CD4-positive, alpha-beta T cell treated with Interleukin-6 at 100 ng/mL for 8 hours (primary cell): ENCODE measurements around the gene FAM114A2.
"Not testable (repeated sequence)": the region's sequence is repeated elsewhere in the genome, so short reads cannot be mapped to it uniquely, and the experiment has no call there.

Experiments
- DNase-seq: peaks from one replicate; pipeline ENCODE4 v3.0.0-alpha.2; 2020; ENCODE audit warnings: mixed read lengths, low spot score

The FAM114A2 gene

DNA sequence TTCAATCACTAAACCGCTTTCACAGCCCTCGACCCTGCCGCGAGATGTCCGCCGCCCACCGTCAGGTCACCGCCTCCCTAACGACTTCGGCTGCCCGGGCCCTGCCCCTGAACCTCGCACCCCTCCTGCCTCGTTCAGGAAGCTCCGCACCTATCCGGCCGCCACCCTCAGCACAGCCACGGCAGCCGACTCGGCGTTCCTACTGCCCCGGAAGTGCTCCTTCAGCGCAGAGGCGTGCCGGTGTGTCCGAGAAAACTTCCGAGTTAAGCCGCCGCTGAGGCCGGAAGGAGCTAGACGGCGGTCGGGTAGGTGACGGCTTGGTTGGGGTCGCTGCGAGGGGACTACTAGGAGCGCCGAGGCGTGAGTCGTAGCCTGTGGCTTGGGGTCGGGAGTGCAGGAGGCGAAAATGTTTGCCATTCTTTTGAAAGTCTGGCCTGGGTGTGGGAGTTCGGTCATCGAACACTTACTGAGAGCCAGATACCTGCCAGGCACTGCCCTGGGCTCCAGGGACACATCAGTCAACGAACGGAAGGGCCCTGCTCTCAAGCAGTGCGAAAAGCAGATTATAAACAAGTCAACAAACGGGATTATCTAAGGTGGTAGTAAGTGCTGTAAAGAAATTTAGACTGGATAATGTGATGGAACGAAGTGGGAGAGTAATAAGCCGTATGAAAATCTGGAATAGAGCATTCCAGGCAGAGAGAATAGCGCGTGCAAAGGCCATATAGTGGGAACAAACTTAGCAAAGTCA is at the start of gene FAM114A2, which contains the start of gene MFAP3:
FAM114A2 (minus strand) TSS at position 204 of the 751 bp plus-strand sequence. CDS start 3,957 bp downstream, outside the sequence.
MFAP3 (plus strand) TSS at position 261 of the 751 bp plus-strand sequence. CDS start 10,756 bp downstream, outside the sequence.
- DNase-seq: peak; percentile 85

GRCh38 chr5:154087260-154087659 is 48.5 kb upstream of the FAM114A2 start:
- DNase-seq: no peak

GRCh38 chr5:154086641-154087040 is 47.9 kb upstream of the FAM114A2 start:
- DNase-seq: no peak

- DNase-seq: no peak
These were observed 47.4 kb upstream of the FAM114A2 start for GRCh38 chr5:154086146-154086545.

- DNase-seq: no peak
These were observed 45.4 kb upstream of the FAM114A2 start for GRCh38 chr5:154084062-154084639.

- no peak for DNase-seq
These were observed 42.5 kb upstream of the FAM114A2 start for GRCh38 chr5:154081246-154081645.

GRCh38 chr5:154078272-154078671 is 39.6 kb upstream of the FAM114A2 start:
- no peak for DNase-seq

DNA sequence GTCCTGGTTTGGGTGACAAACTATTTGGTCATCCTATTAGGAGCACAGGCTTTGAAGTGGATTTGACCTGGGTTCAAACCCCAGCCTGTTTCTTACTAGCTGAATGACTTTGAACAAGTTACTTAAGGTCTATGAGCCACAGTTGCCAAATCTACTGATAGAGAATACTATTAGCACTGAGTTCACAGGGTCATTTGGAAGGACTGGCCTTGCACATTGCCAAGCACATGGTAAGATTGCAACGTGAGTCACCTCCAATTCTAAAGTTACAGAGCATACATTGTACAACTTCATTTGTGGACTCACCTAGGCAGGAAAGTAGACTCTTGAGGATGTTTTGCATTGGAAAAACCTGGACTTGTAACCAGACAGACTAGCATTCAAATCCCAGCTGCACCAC is 39.0 kb upstream of the FAM114A2 start:
- no peak for DNase-seq

GRCh38 chr5:154076240-154076922 is 37.7 kb upstream of the FAM114A2 start:
- DNase-seq: no peak

DNA sequence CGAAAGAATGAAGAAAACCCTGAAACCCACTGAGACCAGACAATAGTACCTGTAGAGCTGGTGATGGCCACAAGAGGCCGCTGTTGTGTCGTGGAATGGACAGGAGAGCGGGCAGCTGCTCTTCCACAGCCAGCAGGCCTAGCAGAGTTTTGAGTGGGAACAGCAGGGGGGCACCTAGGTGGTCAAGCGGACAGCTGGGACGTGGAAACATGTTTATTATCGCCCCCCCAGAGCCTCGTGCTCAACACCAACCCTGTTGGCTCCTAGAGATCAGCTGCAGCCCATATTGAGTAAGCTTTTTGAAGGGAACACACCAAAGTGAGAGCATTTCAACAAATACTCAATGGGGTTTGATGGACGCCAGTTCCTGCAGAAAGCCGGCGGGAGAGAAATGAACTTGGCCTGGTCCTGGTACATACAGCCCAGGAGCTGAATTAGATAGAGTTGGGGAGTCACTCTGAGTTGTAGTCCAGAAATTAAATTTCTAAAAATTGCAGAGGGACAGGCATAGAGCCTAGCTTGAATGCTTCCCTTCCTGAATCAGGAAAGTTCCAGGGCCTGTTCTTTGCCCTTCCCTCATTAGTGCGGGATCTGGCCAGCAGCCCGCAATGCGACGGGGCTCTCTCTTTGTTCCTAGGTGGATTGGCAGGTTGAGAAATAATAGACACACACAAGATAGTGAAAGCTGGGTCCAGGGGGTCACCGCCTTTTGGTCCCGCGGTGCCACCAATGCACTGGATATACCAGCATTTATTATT is 33.9 kb upstream of the FAM114A2 start:
- peak; percentile 78 for DNase-seq

GRCh38 chr5:154071799-154072413 is 33.2 kb upstream of the FAM114A2 start:
- DNase-seq: no peak

- DNase-seq: not testable (repeated sequence)
These were observed 31.1 kb upstream of the FAM114A2 start for GRCh38 chr5:154069854-154070253.

GRCh38 chr5:154065971-154066370 is 27.3 kb upstream of the FAM114A2 start:
- no peak for DNase-seq

DNA sequence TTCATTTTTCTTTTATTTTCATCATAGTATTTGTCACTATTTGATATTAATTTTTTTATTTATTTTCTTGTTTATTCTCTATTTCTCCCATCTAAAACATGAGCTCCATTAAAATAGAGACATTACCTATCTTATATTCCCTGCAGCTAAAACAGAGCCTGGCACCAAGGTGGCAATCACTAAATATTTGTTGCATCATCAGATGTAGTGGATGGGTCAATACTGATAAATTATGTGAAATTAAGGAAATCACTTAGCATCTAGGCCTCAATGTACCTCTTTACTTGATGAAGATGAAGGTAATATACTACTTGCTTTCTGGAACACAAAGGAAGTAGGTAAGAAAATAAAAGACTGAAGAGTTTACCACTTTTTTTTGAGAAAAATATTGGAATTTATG is 24.7 kb upstream of the FAM114A2 start:
- DNase-seq: no peak

- DNase-seq: no peak
These were observed 21.9 kb upstream of the FAM114A2 start for GRCh38 chr5:154060606-154061005.

- no peak for DNase-seq
These were observed 20.9 kb upstream of the FAM114A2 start for GRCh38 chr5:154059583-154059982.

- no peak for DNase-seq
These were observed 20.3 kb upstream of the FAM114A2 start for GRCh38 chr5:154059039-154059430.

- no peak for DNase-seq
These were observed 19.6 kb upstream of the FAM114A2 start for GRCh38 chr5:154058055-154059038.

- DNase-seq: no peak
These were observed 16.5 kb upstream of the FAM114A2 start for GRCh38 chr5:154055201-154055600.

DNA sequence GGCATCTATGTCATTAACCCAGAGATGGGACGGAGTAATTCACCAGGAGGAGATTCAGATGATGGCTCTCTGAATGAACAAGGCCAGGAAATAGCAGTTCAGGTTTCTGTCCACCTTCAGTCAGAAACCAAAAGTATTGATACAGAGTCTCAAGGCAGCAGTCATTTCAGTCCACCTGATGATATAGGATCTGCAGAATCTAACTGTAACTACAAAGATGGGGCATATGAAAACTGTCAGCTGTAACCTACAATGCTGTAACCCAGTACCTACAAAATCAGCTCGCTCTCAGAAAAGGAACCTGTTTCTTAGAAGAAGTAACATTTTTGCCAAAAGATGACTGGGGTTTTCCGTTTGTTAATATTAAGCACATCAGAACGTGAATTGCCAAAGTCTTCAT is 14.8 kb upstream of the FAM114A2 start:
- no peak for DNase-seq

- no peak for DNase-seq
These were observed 10.9 kb upstream of the FAM114A2 start for GRCh38 chr5:154049636-154050035.
